Activated CD4-positive, alpha-beta T cell treated with anti-CD3 and anti-CD28 coated beads, Interleukin-2, amount 50 U/mL, for 16 hours (primary cell): Measurements from ENCODE around the gene CACTIN.

Experiments used
- DNase-seq: peaks from one replicate; pipeline ENCODE4 v3.0.0-alpha.2; 2020

The CACTIN gene

GRCh38 chr19:3622224-3622623, 4.4 kb downstream of the CACTIN start:
- DNase-seq, result no peak

- no peak for DNase-seq
These were observed 4.9 kb downstream of the CACTIN start for GRCh38 chr19:3621689-3622088.

GRCh38 chr19:3620817-3621547, 5.6 kb downstream of the CACTIN start:
- no peak for DNase-seq

GRCh38 chr19:3620145-3620816, 6.3 kb downstream of the CACTIN start:
- no peak for DNase-seq

- DNase-seq, result no peak
These were observed 7.0 kb downstream of the CACTIN start for GRCh38 chr19:3619631-3620012.

GRCh38 chr19:3618811-3619630, 7.6 kb downstream of the CACTIN start:
- DNase-seq, result no peak

- DNase-seq, result peak; percentile 39
These were observed 8.3 kb downstream of the CACTIN start for GRCh38 chr19:3618144-3618810.

- DNase-seq, result peak; percentile 12
These were observed 9.1 kb downstream of the CACTIN start for GRCh38 chr19:3617463-3617862.

- no peak for DNase-seq
These were observed 11.0 kb downstream of the CACTIN start for GRCh38 chr19:3615524-3616135.

GRCh38 chr19:3614858-3615505, 11.6 kb downstream of the CACTIN start:
- DNase-seq, result no peak

- no peak for DNase-seq
These were observed 12.6 kb downstream of the CACTIN start for GRCh38 chr19:3613818-3614661.

GRCh38 chr19:3612901-3613741, 13.5 kb downstream of the CACTIN start:
- no peak for DNase-seq

GRCh38 chr19:3612330-3612729, 14.3 kb downstream of the CACTIN start:
- DNase-seq, result no peak

GRCh38 chr19:3611841-3612240, 14.7 kb downstream of the CACTIN start:
- DNase-seq, result no peak

- no peak for DNase-seq
These were observed 15.6 kb downstream of the CACTIN start for GRCh38 chr19:3610745-3611717.

- no peak for DNase-seq
These were observed 16.5 kb downstream of the CACTIN start for GRCh38 chr19:3609779-3610719.

- no peak for DNase-seq
These were observed 17.8 kb downstream of the CACTIN start for GRCh38 chr19:3608750-3609322.
